Suprapubic skin (tissue), 4 donors: ENCODE measurements around the gene DLX2.

Experiments
- EP300 ChIP-seq: sonication (generic); formaldehyde crosslinking; IDR thresholded peaks from one replicate; pipeline ENCODE4 v1.6.1; 2017; ENCODE audit warnings: antibody characterized with exemption
- POLR2AphosphoS5 ChIP-seq, 3 donors: sonication (generic); formaldehyde crosslinking; IDR thresholded peaks; one replicate each; pipeline ENCODE4 v1.6.1; 2017; ENCODE audit warnings: antibody characterized with exemption in 3 of 3
- TF ChIP-seq, protein P1 (sequence below), 2 donors: fragments of 200-600 bp in 1 of 2; fragments of 450-650 bp in 1 of 2; sonication (generic) in 1 of 2; IDR thresholded peaks; one replicate each; pipeline ENCODE4 v1.5.1; 2016 to 2019; ENCODE audit warnings: antibody characterized with exemption in 2 of 2, mild to moderate bottlenecking in 1 of 2, moderate library complexity in 1 of 2

DNA sequence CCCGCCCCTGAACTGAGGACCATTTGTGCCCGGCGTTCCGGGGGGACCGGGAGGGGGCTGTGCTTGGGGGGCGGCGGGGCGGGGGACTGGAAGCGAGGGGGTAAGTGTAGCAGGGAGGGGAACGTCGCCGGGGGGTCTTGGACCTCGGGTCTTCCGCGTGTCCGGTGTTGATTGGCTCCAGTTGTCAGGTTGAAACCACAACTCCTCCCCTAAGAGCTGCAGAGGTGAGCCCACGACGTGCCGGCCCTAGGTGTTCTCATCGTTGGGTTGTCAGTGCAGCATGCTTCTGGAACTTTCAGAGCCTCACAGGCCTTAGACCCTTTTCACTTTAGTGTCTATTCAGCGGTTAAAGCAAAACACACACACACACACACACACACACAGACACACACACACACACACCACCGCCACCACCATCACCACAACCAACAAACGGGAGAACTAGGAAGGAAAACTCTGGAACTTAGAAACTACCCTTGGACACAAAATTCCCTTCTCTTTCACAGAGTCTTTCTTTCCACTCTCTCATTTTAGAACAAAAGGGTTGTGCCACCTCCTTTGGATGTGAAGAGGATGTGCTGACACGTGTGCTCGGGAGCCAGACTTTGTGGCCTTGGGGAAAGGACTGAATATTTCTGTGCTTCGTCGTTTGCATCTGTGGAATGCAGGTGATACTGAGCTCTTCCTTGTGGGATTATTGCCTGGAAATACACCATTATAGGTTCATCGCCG, 6.7 kb upstream of the DLX2 start:
- TF ChIP-seq POLR2AphosphoS5 (IDR thresholded peaks at IDR 0.05) (no peak), EP300 (no peak)
- TF ChIP-seq, protein P1, sequence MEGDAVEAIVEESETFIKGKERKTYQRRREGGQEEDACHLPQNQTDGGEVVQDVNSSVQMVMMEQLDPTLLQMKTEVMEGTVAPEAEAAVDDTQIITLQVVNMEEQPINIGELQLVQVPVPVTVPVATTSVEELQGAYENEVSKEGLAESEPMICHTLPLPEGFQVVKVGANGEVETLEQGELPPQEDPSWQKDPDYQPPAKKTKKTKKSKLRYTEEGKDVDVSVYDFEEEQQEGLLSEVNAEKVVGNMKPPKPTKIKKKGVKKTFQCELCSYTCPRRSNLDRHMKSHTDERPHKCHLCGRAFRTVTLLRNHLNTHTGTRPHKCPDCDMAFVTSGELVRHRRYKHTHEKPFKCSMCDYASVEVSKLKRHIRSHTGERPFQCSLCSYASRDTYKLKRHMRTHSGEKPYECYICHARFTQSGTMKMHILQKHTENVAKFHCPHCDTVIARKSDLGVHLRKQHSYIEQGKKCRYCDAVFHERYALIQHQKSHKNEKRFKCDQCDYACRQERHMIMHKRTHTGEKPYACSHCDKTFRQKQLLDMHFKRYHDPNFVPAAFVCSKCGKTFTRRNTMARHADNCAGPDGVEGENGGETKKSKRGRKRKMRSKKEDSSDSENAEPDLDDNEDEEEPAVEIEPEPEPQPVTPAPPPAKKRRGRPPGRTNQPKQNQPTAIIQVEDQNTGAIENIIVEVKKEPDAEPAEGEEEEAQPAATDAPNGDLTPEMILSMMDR (IDR thresholded peaks at IDR 0.05): no peak
